ENCODE data around the gene RUNX1.
A peak's percentile ranks its signal among the peaks of the same experiment; 100 is the strongest.
"Not testable (repeated sequence)": the region's sequence is repeated elsewhere in the genome, so short reads cannot be mapped to it uniquely, and the experiment has no call there.

RUNX1 gene

DNA sequence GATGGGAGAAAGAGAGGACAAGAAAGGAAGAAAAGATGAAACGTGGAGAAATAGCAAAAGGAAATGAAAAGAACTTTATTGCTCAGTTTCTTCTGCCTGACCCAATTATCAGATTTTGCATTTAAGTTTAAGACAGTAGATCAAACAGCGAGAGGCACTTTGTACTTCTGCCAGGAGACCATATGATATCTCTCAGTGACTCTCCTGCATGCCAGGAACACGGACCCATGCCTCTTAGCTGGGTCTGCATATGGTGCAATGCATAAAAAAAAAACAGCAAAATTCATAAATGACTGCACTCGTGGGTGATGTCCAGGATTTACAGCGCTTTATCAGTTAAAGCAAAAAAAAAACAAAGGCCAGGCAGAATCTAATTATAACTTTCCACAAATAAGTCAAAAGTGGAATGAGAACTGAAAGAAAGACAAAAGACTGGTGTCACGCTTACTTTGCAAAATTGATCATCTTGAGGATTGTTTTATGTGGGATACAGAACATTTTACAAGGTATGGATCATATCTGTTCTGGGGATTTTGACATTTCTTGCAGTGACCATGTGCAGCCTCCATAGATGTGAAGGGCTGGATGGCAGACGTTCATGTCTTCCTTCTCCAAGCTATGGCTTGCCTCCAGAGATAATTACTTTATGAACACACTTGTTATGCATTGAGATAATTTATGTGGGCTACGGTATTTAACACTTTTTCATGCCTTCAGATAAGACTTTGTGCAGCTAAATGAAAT is 79.5 kb downstream of the RUNX1 start:
- peak; percentile 44 for DNase-seq (ENCODE audit: low spot score)

GRCh38 chr21:34968414-34969333 is 80.4 kb downstream of the RUNX1 start:
- DNase-seq (ENCODE audit: low spot score) = peak; percentile 97

DNA sequence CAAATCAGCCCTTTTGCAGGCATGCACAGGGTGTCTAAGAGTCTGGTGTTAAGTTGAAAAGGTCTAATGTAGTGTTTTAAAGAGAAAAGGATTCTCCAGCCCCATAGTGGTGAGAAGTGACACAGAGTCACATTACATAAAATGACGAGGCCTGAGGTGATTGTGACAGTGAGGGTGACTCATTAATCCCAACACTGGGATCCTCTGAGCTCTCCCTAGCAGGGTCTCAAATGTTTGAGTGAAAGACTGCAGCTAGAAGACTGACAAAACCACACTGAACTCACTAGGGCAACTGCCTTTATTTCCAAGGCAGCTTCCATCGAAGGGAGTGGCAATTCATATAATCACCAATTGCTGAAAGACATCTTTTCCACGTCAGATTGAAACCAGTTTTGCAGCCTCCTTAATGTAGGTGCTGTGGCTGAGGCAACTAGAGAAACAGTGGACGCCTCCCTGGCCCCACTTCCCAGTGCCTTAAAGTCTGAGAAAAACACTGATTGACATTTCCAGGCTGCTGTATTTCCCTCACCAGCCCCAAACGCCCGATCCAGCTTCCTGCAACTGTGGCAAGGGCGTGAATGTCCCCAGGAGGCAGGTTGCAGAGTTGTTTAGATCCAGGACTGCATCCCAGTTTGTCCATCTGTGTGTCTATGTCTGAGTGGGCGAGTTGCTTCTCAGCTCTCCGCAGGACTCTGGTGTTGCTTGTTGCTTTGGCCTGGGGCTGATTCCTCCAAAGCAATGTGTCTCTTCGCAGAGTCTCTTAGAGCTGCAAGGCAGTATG is 81.4 kb downstream of the RUNX1 start:
- peak; percentile 93 for DNase-seq (ENCODE audit: low spot score)

GRCh38 chr21:34966881-34967280 is 82.2 kb downstream of the RUNX1 start:
- not testable (repeated sequence) for DNase-seq (ENCODE audit: low spot score)

DNA sequence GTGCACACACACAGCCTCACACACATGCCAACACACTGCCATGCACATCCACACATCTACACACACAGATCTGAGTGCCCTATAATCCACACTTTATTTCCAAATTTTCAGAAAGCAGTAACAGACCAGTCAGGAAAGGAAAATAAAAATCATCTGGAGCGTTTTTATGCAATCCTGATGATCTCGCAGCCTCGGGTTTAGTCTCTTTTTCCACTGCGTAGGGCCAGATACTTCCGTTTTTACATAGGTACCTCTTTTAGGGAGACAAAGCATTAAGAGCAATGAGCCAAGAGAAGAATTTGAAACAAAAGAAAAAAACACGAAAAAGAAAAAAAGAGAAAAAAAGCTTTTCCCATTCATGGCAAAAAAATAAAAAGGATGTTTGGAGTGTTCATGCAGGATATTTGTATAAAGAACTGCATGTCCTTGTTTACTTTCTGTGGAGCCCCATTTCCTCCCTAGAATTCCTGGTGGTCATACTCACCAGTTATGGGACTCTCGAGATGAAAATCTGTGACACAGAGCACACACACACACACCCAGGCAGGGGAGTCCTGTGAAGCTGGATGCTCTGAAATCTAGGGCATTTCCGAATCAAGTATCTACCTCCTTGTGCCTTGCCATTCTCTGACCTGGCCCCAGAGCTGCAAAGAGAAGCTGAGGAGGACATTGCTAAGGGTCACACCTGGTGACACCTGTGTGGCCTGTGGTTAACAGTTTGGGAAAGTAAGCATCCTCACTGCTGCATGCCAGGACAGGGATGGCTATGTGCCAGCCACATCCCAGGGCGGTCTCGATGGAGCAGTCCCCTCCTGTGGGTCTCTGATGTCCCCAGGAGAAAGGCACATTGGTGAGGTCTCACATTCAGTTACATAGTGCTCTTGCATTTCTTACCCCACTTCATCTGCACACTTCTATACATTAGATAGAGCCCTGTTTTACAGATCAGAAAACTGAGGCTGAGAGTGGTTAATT is 83.6 kb downstream of the RUNX1 start:
- peak; percentile 73 for DNase-seq (ENCODE audit: low spot score)

DNA sequence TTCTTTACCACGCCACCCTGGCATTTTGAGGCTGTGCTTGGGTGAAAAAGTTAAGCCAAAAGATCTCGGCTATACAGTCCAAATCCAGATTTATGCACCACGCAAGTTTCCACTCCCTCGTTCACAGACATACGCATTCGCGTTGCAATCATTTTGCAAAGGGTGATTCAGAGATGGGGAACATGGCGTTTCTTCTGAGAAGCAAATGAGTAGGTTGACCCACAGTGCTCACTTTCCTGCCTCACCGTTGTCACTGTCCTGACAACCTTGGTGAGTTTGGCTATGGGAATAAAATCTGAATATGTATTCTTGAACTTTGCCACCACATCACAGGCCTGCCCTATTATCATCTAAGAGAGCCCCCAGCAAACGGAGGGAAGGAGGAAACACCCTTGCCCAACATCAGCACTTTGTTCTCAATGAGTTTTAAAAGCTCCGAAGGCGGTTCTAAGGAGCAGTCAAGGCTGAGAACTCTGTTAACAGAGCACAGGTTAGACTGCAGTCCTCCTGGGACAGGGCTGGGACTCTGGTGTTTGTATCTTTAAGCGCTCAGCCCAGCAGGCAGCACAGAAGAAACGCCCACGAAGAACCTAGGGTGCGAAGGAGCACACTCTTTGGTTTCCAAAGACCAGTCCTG is 86.4 kb downstream of the RUNX1 start:
- no peak for DNase-seq (ENCODE audit: low spot score)

- no peak for DNase-seq (ENCODE audit: low spot score)
These were observed 87.0 kb downstream of the RUNX1 start for GRCh38 chr21:34962136-34962535.

GRCh38 chr21:34960687-34961086 is 88.4 kb downstream of the RUNX1 start:
- DNase-seq (ENCODE audit: low spot score) = no peak

GRCh38 chr21:34959607-34960006 is 89.5 kb downstream of the RUNX1 start:
- DNase-seq (ENCODE audit: low spot score) = no peak

- no peak for DNase-seq (ENCODE audit: low spot score)
These were observed 91.1 kb downstream of the RUNX1 start for GRCh38 chr21:34958040-34958439.

DNA sequence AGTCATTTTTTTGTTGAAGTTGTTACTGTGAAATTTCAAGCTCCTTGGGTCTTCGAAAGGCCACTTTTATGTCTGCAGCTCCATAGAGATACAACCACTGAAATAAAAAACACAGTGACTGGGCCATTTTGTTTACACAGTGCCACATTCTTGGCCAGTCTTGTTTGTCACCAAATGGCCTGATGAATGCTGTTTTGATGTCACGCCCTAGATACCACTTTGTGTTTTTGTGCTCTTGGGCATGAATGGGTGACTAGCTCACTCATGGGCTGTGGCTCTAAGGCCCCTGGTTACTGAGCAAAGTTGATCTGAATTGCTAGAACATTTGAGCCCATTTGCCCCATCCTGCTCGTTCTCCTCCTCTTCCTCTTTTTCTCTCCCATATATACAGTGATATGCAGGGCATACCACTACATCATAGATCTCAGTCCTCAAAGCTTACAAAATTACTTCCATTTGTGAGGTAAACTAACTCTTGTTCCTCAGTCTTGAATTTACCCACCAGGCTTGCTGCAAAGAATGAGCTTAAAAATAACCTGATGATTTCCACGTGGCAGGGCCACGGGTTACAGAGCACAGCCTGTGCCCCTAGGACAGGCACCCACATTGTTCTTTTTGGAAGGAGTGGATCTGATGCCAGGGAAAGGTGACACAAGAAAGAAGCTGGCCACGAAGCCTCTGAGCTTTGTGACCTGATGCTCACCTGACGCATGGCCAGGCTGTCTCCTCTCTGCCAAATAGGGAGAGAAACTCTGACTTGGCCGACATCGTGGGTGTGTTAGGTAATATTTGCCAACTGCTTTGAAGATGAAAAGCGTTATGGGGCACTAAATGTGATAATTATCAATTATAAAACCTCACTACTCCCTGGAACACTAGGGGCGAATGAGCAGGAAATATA is 92.4 kb downstream of the RUNX1 start:
- DNase-seq (ENCODE audit: low spot score) = peak; percentile 95

DNA sequence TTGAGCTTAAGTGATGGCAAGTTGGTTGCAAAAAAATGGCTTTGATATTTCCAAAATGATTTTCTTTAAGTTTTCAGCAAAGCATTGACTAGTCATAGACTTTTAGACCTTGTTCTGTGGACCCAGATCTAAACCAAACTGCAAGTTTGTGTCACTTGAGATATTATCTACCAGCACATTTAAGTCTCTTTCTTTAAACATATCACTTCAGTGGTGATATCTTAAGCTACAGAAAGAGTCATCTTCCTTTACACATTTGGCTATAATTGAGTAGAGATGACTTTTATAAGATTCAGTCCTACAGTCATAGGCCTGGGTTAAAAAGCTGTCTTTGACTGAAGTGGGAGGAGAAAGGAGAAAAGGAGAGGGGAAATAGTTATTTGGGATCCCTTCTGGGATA is 95.2 kb downstream of the RUNX1 start:
- DNase-seq (ENCODE audit: low spot score) = no peak

- DNase-seq (ENCODE audit: low spot score) = peak; percentile 76
These were observed 96.4 kb downstream of the RUNX1 start for GRCh38 chr21:34952701-34953100.

DNA sequence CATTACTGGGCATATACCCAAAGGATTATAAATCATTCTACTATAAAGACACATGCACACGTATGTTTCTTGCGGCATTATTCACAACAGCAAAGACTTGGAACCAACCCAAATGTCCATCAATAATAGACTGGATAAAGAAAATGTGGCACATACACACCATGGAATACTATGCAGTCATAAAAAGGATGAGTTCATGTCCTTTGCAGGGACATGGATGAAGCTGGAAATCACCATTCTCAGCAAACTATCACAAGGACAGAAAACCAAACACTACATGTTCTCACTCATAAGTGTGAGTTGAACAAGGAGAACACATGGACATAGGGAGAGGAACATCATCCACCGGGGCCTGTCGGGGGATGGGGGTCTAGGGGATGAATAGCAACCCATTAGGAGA is 97.2 kb downstream of the RUNX1 start:
- not testable (repeated sequence) for DNase-seq (ENCODE audit: low spot score)

GRCh38 chr21:34950980-34951379 is 98.1 kb downstream of the RUNX1 start:
- DNase-seq (ENCODE audit: low spot score) = peak; percentile 65

GRCh38 chr21:34949499-34949898 is 99.6 kb downstream of the RUNX1 start:
- no peak for DNase-seq (ENCODE audit: low spot score)

GRCh38 chr21:34949030-34949429 is 100.1 kb downstream of the RUNX1 start:
- no peak for DNase-seq (ENCODE audit: low spot score)

DNA sequence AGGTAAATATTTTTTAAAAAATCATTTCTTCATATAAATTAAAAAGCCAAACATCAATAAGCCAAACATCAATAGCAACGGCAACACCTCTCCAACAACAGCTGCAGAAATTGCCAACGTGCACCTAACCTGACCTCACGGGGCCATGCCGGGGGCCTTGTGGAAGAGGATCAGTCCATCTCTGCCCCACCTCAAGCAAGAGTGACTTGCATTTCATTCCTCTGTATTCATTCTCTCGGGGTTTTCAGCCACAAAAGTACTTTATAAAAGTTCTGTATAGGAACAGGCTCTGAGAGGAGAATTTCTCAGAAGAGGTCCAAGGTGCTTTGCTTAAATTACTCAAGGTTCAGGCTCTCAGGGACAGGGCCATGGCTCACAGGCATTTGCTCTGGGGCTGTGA is 100.9 kb downstream of the RUNX1 start:
- no peak for DNase-seq (ENCODE audit: low spot score)

DNA sequence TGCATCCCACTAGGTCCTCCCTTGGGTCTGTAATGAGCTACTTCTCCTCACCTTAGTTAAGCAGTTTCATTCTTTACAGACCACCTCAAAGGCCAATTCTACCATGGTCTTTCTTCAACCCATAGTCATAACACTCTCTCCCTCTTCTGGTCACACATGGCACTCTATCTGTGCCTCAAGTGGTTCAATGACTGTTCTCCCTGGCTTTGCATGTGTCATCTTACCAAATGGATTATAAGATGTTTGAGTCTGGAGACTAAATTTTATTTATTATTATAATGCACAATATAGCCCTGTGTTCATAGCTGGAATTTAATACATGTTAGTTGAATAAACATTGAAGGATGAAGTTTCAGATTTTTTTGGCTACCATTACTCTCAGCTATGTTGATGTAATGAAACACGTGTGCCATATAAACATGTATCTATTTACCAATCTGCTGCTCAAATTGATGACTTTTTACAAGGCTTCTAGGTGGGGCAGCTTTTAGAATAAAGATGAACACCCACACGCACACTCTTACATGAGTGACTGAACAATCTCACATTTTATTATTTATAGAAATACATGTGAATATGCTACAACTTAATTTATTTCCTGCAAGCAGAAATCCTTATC is 102.1 kb downstream of the RUNX1 start:
- no peak for DNase-seq (ENCODE audit: low spot score)
